GM19468 (cell line): ENCODE results near the gene DAPK1.

ENCODE experiments used
- ATAC-seq: cut with Tn5 transposase; IDR thresholded peaks from one replicate; pipeline ENCODE4 v1.9.1; 2021; ENCODE audit warnings: mild to moderate bottlenecking, moderate library complexity, moderate number of reproducible peaks; ENCODE audit not compliant: unreplicated experiment; ENCODE audit errors: extremely low read depth

The DAPK1 gene

DNA sequence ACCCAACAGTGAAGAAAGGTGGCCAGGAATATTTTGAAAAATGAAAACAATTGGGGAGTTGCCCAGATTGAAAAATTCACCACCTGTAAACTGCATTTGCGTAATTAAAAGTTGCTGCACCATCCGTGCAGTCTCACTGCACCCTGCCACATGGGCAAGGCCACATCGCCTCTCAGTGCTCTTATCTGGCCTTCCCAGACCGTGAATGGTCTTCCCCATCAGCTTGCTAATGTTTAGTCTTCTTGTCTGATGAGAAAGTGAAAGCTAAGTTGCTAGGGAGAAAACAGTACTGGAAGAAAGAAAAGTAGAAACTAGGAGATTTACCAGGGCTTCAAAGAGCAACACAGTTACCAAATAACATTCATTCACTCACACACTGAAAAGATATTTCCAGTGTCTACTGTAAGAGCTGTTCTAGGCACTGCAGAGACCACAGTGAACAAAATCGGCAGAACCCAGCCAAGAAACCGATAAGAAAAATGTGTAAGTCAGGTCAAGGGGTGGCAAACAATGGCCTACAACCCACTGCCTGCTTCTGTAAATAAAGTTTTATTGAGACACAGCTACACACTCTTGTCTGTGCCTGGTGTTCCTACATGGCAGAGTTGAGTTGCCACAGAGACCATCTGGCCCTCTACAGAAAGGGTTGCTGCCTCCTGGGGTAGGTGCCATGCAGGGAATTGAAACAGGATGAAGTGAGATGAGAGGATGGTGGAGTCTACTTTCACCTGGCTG lies 177.1 kb downstream of the DAPK1 start:
- no peak for ATAC-seq

DNA sequence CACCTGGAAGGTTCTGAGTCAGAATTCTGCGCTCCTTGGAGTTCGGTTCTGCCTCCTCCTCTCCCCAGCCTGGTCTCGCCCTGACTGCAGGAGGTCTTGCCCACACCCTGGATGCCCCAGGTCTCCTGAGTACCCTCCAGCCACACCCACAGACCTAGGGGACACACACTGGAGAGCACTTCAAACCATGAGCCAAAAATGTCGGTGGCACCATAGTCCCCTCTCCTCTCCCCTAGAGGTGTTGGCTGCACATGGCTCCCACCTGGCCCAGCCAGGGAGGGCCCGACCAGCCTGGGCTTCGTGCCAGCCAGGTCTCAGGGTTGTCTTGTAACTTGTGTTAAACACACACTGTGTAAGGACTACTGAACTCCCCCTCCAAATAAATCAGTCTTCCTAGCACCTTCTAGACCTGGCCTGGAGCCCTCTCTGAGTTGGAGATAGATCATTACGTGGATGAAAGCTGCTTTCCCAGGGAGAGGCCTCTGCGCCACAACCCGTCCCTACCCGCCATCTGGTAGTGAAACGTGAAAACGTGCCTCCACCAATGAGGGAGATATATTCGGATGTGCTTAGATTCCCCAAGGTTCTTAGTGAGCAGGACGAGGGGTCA lies 178.3 kb downstream of the DAPK1 start:
- ATAC-seq = no peak

DNA sequence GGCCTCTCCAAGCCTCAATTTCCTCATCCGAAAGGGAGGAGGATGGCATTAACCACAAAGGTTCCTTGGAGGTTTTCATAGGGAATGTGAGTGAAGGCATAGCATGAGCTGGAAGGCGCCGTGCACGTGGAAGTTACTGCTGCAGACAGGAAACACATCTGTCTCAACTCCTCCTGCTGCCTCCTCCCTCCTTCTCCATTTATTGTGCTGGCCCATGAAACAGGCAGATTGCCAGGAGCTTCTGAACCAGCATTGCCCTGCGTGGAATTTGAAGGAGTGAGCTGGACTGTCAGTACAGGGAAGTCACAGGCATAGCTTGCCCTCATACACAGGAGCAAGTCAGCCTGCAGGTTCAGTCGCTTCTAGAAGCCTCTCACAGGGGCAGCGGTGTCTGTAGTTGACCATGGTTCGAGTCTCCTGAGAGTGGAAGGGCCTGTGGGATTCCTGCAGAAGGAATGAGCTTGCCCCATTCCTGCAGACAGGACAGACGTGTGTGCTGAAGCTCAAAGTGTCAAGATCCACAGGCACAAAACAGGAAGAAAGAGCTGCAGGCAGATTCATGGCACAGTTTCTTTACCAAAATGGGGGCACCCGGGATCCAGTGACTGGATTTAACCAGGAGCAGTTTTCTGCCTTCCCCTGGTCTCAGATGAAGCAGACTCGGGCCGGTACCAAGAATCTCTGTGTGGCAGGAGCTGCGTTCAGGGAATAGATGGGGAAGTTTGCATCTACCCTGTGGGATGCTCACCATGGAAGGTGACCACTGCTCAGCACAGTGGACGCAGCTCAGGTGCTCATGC lies 179.5 kb downstream of the DAPK1 start:
- ATAC-seq = no peak

DNA sequence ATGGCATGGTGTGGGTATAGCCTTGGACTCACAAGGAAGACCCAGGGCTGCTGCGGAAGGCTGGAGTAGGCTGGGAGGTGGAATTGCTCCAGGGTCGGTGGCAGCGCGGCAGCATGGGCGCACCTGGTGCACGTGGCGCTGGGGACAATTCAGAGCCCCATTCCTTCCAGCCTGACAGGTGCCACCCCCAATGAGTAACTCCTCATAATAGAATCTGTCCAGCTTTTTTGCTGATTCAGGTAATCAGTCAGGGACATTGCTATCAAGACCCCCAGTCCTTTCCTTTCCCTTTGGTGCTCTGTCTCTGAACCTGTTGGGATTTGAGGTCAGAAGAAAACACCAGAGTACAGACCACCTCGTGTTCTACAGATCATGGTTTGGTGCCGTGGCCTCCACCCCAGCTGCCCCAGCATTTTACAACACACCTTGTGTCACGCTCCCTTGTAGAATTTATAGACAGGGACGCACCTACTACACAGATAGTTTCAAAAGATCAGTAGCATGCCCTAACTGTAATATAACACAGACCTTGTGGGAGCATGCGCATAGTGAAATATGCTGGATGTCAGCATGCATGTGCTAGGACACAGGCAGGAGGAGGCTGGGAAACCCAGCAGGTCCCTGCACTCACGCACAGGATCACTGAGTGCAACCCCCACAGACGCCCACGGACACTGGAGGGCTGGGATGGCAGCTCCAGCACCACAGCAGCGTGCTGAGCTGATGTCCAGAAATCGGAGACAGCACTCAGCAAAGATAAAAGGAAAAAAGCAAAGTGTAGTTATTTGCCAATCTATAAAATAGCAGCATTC lies 180.3 kb downstream of the DAPK1 start:
- ATAC-seq = no peak

DNA sequence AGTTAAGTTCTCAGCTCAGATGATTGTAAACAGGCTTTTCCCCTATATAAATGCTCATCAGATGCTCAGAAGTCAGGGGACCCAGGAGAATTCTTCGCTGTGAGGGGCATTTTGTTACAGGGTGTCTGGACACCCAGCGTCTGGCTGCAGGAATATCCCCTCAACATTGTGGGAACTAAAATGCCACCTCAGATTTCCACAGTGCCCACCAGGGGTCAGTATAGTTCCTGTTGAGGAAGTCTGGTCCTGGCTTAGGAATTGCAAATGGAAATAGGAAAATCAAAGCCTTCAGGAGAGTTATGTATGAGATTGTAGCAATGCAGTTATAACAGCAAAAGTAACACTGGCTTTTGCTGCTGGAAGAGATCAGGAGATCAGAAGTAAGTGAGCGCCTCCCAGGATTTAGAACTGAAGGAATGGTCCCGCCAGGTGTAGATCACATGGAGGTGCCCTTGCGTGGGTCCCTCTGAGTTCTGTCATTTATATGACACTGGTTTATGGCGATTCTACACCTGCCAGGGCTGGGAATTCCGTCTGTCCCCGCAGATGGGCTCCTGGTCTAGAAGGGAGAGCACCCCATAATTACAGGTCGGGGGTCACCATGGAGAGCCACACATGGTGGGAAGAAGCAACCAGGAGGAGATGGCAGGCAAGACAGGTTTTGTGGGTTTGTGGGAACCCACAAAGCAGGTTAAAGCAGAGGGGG lies 181.1 kb downstream of the DAPK1 start:
- no peak for ATAC-seq

DNA sequence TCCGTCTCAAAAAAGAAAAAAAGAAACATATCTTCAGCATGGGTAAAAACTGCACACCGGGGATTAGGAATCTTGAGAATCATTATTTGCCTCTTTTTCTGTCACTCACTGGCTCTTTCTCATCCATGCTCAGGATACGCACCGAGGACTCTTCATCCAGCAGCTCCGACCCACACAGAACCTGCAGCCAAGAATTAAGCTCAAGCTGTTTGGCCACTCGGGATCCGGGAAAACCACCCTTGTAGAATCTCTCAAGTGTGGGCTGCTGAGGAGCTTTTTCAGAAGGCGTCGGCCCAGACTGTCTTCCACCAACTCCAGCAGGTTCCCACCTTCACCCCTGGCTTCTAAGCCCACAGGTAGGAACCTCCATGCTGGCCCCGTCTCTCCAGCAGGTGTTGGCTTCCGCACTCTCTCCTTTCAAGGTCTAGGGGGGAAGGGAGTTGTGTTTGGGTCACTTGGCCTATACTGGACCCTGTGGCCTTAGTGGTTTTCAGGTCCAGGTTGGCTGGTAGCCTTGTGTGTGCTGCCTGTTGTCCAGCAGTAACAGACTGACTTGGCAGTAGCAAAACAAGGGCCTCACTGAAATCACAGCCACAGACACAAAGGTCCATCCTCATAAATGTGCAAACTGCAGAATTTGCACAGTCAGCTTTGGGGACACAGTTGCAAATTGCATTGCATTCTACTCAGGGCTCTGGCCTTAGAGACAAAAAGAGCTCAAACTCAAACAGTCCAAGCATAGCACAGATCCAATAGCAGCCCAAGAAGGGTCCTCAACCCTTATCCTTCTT lies 183.8 kb downstream of the DAPK1 start:
- ATAC-seq = no peak

DNA sequence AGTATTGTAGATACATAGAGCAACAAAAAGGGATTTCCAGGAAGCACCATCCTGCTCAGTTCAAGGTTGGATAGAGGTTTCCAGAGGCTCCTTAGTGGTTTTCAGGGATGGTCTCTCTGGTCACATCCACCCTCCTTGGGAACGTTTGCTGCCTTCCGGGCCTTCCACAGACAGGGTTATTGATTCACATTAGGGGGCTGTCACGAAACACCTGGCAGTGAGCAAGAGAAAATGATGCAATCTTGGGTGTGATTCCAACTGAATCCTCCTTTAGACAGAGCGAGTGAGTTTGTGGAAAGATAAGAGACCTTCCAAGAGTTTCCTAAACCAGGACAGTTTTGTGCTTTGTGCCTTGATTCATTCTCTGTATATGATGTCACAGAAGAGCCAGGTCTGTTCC lies 184.4 kb downstream of the DAPK1 start:
- ATAC-seq = no peak

DNA sequence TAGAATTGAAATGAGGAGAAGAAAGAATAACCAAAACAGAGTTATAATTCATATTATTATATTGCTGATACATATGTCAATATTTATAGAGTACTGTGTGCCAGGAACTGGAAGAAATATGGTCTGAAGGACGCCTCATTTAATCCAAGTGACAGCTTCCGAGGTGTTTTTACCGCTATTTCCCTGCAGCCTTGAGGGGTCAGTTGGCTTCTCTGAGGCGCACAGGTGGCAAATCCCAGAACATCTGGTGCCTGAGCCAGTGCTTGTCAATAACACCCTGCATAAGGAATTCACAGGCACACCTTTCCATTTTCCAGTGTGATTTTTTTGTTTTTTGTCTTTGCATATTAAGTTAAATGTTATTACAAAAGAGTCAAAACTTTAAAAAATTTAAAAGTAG lies 185.0 kb downstream of the DAPK1 start:
- ATAC-seq = no peak

DNA sequence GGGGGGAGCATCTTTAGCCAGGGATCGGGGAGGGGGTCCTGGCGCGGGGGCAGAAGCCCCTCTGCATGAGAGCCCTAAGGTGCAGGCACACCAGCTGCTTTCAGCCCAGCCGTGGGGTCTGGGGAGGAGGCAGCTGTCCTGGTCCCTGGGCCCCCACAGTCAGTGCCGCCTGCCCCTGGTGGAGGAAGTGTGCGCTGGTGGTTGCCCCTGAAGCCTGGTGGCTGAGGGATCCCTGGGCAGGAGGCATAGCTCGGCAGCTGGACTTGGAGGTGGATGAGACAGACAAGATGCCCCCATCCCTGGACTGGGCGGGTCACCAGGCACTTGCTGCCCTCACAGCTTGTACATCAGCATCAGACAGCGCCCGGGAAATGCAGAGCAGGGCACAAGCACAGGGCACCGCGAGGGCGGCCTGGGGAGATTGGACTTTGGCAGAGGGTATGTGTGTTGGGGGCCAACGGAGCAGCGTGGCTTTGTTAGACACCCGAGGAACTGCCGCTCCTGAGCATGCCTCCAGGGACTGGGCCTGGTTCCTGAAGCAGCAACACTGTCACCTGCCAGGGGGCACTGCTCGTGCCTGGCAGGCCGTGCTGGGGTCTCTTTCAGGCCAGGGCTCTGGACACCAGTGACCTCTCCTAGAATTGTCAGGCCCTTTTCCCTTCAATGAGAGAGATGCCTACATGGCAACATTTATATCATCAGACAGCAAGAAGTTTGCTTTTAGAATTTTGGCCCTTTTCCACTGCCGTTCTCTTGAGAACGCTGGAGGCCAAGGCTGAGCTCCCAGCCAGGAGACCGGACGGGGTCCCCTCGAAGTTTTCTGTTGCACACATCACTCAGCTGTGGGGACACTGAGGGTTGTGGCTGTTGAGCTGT lies 186.3 kb downstream of the DAPK1 start:
- no peak for ATAC-seq

DNA sequence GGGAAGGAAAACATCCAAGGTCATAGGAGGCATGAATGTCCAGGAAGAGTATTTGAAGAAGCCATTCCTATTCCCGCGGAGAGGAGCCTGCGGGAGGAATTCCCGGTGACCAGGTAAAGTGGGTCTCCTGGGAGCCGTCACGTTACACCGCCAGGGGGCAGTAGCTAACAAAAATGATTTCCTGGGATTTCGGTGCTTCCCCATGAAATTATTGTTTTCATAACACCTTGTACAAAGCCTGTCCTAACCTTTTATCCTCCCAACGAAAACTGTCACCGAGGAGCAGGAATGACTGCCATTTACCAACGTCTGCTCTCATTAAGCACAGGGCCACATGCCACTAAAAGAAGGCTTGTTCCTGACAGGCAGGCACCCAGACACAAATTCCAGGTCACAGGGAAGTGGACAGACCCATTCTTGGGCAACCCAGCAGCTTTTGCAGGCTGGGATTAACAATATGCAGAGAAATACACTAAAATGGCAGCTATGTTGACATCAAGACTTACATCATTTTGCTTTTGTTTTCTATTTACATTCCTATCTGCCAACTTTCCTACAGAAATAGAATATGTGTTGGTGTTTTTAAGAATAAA lies 187.1 kb downstream of the DAPK1 start:
- ATAC-seq = no peak

DNA sequence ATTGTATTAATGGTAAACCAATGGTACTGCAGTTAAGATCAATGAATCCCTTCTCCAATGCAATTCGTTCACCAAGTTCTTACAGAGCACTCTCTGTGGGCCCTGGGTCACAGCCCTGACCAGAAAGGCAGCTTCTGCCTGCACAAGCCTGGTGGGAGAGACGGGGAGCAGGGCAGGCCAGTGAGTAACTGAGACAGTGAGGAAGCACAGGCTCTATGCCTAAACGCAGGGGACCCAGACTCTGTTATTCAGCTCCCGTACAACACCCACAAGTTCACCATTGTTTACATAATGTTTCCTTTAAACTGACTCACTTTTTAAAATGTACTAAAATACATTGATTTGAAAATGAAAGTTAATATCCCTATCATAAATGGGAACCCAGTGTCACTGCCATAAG lies 187.8 kb downstream of the DAPK1 start:
- no peak for ATAC-seq

DNA sequence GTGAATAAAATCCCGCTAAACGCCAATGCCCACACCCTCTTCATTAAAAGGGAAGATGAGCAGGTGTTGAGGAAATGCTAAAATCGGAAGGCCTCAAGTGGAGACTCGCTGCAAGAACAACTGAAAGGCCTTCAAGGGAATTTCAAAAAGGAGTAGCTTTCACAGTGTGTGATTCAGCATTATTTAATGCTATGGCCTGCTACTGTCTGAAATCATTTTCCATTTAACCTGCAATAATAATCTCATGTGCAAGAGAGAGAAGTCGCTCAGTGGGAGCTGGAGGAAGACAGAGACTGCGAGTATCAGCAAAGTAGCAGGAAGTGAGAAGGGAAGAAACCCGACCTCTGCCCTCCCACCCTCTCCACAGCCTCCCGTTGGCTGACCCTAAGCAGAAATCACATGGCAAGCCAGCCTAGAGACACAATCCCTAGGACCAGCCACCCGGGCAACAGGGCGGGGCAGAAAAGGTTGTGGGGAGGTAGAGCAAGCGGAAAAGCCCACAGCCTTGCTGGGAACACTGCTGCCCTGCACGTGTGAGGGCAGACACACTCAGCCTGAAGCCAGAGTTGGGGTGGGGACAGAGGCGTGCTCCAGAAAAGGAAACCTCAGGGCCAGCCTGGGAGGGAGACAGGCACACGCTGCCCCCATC lies 188.3 kb downstream of the DAPK1 start:
- ATAC-seq = no peak

DNA sequence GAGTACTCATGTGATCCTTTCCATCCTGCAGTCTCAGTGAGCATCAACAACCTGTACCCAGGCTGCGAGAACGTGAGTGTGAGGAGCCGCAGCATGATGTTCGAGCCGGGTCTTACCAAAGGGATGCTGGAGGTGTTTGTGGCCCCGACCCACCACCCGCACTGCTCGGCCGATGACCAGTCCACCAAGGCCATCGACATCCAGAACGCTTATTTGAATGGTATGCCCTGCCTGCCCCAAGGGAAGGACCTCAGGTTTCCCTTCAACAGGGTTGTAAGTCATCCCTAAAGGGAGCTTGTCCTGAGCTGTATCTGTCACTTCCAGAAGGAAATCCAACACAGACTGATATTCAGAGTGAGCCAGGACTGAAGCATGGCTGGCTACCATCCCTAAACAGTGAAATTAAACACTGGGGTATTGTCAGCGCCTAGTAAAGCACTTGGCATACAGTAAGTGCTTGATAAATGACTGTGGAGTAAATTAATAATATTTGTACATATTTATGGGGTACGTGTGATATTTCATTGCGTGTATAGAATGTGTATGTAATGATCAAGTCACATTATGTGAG lies 188.9 kb downstream of the DAPK1 start:
- no peak for ATAC-seq

DNA sequence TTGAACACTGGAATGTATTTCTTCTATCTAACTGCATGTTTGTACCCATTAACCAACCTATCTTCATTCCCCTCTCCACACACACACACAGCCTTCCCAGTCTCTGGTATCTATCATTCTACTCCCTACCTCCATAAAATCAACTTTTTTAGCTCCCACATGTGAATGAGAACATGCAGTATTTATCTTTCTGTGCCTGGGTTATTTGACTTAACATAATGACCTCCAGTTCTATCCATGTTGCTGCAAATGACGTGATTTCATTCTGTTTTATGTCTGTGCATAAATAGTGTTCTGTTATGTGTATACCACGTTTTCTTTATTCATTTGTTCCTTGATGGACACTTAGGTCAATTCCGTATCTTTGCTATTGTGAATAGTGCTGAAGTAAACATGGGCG lies 189.5 kb downstream of the DAPK1 start:
- ATAC-seq = no peak

DNA sequence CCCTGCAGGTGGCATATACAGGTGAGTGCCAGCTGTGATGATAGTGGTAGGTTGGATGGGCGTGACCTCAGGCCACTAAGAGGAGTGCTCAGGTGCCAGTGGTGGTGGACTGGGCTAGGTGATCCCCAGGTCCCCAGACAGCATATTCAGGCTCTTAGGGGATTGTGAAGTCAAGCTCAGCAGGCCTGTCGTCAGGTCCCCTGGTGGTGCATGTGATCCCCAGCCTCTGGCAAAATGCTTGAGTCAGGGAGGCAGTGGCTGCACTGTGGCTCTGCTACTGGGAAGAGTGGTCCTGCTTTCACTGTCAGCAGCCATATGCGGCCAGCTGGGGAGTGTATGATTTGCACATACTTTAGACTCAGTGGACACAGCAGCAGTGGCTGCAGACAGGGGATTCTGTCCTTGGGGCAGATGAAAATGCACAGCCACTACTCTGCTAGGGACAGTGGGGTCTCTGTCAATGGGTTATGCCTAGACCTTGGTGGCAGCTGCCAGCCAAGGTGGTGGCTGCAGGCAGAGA lies 196.6 kb downstream of the DAPK1 start:
- no peak for ATAC-seq

DNA sequence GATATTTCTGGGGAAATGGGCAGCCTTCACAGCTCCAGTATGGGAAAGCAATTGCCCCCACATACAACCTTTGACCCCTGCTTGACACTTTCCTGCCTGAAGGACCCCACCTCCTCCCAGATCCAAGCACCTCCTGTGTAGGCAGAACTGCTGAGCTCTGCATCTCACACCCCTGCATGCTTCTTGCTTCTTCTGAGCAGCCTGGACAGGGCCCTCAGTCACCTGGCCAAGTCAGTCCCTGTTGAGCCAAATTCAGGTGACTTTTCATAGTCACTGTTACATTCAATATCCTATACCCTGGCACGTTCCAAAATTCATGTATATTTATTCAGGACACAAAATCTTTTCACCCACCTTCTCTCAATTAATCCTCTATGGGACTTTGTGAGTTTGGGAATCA lies 197.9 kb downstream of the DAPK1 start:
- ATAC-seq = no peak

DNA sequence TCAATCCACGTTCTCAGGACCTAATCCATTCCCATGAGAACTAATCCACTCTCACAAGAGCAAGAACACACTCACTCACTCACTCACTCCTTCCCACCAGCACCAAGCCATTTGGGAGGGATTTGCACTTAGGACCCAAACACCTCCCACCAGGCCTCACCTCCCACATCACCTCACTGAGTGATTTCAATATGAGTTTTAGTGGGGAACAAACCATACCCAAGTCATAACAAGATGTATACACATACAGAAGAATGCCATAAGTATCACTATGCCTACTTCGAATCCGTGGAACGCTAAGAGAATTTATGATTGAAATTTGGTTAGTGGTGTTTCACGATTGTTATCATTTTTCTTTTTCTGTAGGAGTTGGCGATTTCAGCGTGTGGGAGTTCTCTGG lies 199.0 kb downstream of the DAPK1 start:
- ATAC-seq = no peak
